Astrocyte of the cerebellum (primary cell): Measurements from ENCODE around the gene GOLGB1.

ENCODE experiments used
- DNase-seq: peaks from one replicate; pipeline ENCODE4 v3.0.0-alpha.2; 2011; ENCODE audit warnings: low read depth
- H3K4me3 ChIP-seq: 2 replicates; pipeline ENCODE4 v1.5.1; 2011; ENCODE audit warnings: mild to moderate bottlenecking, low read depth, low read length, moderate library complexity
- CTCF ChIP-seq: IDR thresholded peaks from 2 replicates; pipeline ENCODE4 v1.5.1; 2012; ENCODE audit warnings: low read length, low read depth, moderate library complexity, mild to moderate bottlenecking; ENCODE audit errors: missing control alignments
- in situ Hi-C: cut with HindIII; loops from 2 replicates; pipeline ENCODE4 v1.10.0; 2017; ENCODE audit warnings: low sequenced_read_pairs

The GOLGB1 gene

GRCh38 chr3:121627211-121627610, 122.3 kb downstream of the GOLGB1 start:
- H3K4me3 ChIP-seq: no peak overlapping the region
- in situ Hi-C loops: no loop called here
- no peak for DNase-seq
- TF ChIP-seq CTCF: no peak

DNA sequence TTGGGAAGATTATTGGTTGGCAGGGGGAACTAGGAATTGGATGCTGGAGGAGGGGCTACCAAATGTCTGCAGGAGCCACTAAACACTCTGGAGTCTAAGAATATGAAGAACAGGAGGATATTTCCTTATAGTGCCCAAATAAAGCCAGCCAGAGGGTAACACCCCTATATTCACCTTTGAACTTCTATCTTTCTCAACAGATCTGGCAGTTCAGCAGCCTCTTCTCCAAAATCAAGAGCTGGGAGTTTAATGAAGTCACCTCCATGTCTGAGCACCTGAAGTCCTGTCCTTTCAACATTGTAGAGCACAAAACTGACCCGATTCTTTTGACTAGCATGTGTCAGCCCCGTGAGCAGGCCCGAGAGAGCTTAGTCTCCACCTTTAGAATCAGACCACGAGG, 123.0 kb downstream of the GOLGB1 start:
- in situ Hi-C loops: no loop called here
- no peak for TF ChIP-seq CTCF
- H3K4me3 ChIP-seq: no peak overlapping the region
- DNase-seq: no peak

DNA sequence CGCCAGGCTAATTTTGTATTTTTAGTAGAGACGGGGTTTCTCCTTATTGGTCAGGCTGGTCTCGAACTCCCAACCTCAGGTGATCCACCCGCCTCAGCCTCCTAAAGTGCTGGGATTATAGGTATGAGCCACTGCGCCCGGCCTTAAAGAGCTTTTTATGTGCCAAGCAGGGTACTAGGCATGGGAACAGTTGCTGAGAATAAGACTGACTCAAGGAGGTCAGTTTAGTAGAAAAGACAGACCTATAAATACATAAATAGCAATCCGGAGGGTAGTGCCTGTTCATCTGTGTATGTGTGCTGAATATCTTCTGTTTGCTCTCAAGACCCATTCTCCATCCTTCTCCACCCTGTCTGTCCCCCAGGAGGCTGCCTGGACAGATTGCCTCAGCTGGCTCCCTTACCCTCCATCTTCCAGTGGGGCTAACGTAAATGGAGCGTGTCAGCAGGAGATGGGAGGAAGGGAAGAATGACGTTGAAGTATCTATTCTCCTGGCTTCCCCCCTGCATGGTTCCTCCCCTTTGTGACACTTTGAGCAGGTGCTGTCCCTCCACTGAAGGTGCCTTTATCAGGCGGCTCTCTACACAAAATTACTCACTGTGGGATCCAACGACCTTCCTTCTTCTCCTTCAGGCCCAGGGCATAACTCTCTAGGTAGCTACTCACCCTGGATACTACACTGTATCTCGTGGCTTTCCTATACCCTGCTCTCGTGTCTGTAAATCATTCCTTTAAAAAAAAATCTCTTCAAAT, 125.2 kb downstream of the GOLGB1 start:
- in situ Hi-C loops: no loop called here
- DNase-seq: no peak
- H3K4me3 ChIP-seq: no peak overlapping the region
- no peak for TF ChIP-seq CTCF

GRCh38 chr3:121621491-121621890, 128.1 kb downstream of the GOLGB1 start:
- H3K4me3 ChIP-seq: no peak overlapping the region
- DNase-seq: no peak
- in situ Hi-C loops: no loop called here
- TF ChIP-seq CTCF: no peak

DNA sequence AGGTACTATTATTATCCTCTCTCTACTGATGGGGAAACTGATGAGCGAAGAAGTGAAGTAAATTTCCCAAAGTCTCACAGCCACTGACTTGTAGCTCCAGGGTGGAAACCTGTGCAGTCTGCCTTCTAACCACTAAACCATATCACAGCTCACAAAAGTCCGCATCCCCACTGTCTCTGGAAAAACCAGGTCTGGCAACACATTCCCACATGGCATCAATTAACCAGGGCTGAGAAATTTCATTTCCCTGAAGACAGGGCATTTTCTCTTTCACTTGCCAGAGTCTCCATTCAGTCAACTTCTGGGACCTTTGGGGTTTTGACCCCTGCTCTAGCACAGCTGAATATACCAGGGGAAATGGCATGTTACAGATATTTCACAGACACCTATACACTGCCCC, 129.8 kb downstream of the GOLGB1 start:
- no peak overlapping the region for H3K4me3 ChIP-seq
- DNase-seq: no peak
- in situ Hi-C loops: no loop called here
- no peak for TF ChIP-seq CTCF
